Kidney (tissue), 14 donors: ENCODE results near the gene KIRREL3. TPM values are rescaled to one million over a fixed set of nuclear protein-coding genes. Genes with fewer than 3 reads are reported as not detected.

Experiments
- DNase-seq, 5 donors: peaks; one replicate each; pipeline ENCODE4 v3.0.0-alpha.2; 2013 to 2020
- FAIRE-seq: peaks from 2 replicates; lab custom pipeline; 2012; peaks lifted over from hg19 to GRCh38; lab: Jason Lieb, UNC
- H3K27ac ChIP-seq, 2 donors: one replicate each; pipeline ENCODE4 v1.7.0; 2013; ENCODE audit warnings: low read depth in 2 of 2, low read length in 2 of 2, inconsistent platforms in 1 of 2
- H3K27me3 ChIP-seq: one replicate; pipeline ENCODE4 v1.7.1; 2013; ENCODE audit warnings: low read length, inconsistent platforms; ENCODE audit not compliant: control insufficient read depth, insufficient read depth
- H3K36me3 ChIP-seq, 3 donors: one replicate each; pipeline versions ENCODE4 v1.7.0 to v1.7.1; 2013; ENCODE audit warnings: low read length in 3 of 3, control low read depth in 1 of 3, inconsistent platforms in 1 of 3; ENCODE audit not compliant: insufficient read depth in 3 of 3, control insufficient read depth in 2 of 3
- H3K4me1 ChIP-seq, 3 donors: one replicate each; pipeline versions ENCODE4 v1.7.0 to v1.7.1; 2013; ENCODE audit warnings: low read length in 3 of 3, inconsistent platforms in 1 of 3, low read depth in 1 of 3; ENCODE audit not compliant: control insufficient read depth in 2 of 3, insufficient read depth in 2 of 3
- H3K4me3 ChIP-seq, 3 donors: one replicate each; pipeline versions ENCODE4 v1.7.0 to v1.8.1; 2013; ENCODE audit warnings: low read length in 3 of 3, control low read depth in 1 of 3, inconsistent platforms in 1 of 3
- H3K9ac ChIP-seq, 3 donors: one replicate each; pipeline versions ENCODE4 v1.7.0 to v1.7.1; 2013; ENCODE audit warnings: low read length in 3 of 3, control low read depth in 1 of 3, inconsistent platforms in 1 of 3
- H3K9me3 ChIP-seq, 3 donors: one replicate each; pipeline versions ENCODE4 v1.7.0 to v1.7.1; 2013; ENCODE audit warnings: low read length in 3 of 3, control low read depth in 1 of 3, inconsistent platforms in 1 of 3; ENCODE audit not compliant: control insufficient read depth in 2 of 3, insufficient read depth in 1 of 3
- intact Hi-C: fragments of 100-400 bp; cut with DNase I; formaldehyde crosslinking; loops from one replicate; pipeline ENCODE4 v1.11.1; 2022
- polyA plus RNA-seq: library from polyadenylated mRNA; stranded (reverse); fragments of 350-450 nt; fragmentation: Illumina TruSeq; extraction: RNeasy Lipid Tissue Mini Kit (QIAGEN cat#74804); gene quantifications from one replicate; pipeline ENCODE4 v1.2.3, GENCODE V29; 2014; ENCODE audit warnings: low read depth, low replicate concordance; ENCODE audit not compliant: insufficient read depth
- total RNA-seq: library from RNA; stranded (reverse); fragmentation: NEBNext Ultra II Directional; extraction: Animal tissue kit (Norgen Biotek cat#: 25700); gene quantifications from one replicate; pipeline ENCODE4 v1.2.1, GENCODE V29; 2021
- TF ChIP-seq, protein P1 (sequence below): IDR thresholded peaks from 3 replicates; pipeline ENCODE4 v1.5.1; 2012; ENCODE audit warnings: mild to moderate bottlenecking, moderate library complexity, borderline replicate concordance; ENCODE audit not compliant: insufficient read depth; ENCODE audit errors: extremely low read depth
- donor health status: control.
- donor health status: control.
- donor health status: control.
- donor health status: control.
- donor health status: control.
- donor health status: DM: yes; HTN: yes; CAD: no.
- donor health status: Normal renal cell carcinoma (clear cell type).

Gene KIRREL3
- total and polyA plus RNA-seq, 2 donors from 2014 or later: 0.19 to 0.22 TPM

DNA sequence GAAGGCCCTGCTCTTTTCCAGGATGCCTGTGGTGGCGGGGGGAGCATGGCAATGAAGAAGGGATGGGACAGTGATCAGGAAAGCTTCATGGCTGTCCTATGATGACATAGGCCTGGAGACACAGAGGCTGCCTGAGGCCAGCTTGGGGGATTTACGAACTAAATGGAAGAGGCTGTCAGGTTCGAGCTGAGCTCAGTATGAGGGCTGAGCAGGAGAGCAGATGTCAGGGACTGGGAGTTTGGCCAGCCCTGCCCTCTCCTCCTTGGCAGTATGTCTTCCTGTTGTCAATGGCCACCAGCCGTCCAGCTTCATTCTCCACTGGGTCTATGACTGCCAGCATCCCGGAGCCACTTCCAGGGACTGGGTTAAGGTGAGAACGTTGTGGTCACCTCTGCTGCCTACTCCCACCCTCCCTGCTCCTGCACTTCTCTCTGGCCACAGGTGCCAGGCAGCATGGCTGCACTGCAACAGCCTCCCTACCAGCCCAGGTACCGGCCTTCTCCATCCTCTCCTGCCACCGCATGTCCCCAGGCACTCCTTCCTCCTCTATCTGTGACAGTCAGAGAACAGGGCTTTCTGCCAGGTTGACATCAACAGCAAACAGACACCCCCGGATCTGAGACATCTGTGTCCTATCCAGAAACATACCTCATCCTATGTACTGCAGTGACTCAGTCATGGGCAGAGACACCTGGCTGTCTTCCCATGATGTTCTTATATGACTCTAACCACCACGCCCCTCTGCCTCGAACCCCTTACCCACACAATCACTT is 75.1 kb downstream of the KIRREL3 start:
- TF ChIP-seq, protein P1, sequence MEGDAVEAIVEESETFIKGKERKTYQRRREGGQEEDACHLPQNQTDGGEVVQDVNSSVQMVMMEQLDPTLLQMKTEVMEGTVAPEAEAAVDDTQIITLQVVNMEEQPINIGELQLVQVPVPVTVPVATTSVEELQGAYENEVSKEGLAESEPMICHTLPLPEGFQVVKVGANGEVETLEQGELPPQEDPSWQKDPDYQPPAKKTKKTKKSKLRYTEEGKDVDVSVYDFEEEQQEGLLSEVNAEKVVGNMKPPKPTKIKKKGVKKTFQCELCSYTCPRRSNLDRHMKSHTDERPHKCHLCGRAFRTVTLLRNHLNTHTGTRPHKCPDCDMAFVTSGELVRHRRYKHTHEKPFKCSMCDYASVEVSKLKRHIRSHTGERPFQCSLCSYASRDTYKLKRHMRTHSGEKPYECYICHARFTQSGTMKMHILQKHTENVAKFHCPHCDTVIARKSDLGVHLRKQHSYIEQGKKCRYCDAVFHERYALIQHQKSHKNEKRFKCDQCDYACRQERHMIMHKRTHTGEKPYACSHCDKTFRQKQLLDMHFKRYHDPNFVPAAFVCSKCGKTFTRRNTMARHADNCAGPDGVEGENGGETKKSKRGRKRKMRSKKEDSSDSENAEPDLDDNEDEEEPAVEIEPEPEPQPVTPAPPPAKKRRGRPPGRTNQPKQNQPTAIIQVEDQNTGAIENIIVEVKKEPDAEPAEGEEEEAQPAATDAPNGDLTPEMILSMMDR: no peak
- Histone ChIP-seq H3K36me3 (no peaks in the 10 kb centered on the region), H3K9ac (no peak overlapping the region), H3K27me3 (no peaks in the 10 kb centered on the region), H3K27ac (no peak overlapping the region), H3K4me3 (no peak overlapping the region), H3K9me3 (no peaks in the 10 kb centered on the region), H3K4me1 (no peaks in the 10 kb centered on the region)
- FAIRE-seq (no peak), DNase-seq (no peak)
- intact Hi-C loops: no loop called here

- Histone ChIP-seq H3K4me1 (no peaks in the 10 kb centered on the region), H3K9ac (no peak overlapping the region), H3K36me3 (no peaks in the 10 kb centered on the region), H3K27me3 (no peaks in the 10 kb centered on the region), H3K9me3 (no peaks in the 10 kb centered on the region), H3K27ac (no peak overlapping the region), H3K4me3 (no peak overlapping the region)
- intact Hi-C loops: no loop called here
- TF ChIP-seq, protein P1: no peak
- DNase-seq: no peak
- no peak for FAIRE-seq
These were observed 76.1 kb downstream of the KIRREL3 start for GRCh38 chr11:126924376-126925040.

DNA sequence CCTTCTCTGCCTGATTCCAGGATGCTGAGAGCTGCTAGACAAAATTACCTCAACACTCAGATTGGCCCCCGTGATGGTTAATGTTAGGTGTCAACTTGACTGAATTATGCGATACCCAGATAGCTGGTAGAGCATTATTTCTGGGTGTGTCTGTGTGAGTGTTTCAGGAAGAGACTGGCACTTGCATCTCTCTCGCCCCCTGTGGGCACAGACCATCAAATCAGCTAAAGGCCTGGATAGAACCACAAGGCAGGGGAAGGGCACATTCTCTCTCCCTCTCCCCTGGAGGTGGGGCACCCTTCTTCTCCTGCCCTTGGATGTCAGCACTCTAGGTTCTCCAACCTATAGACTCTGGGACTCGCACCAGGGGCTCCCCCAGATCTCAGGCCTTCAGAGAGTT is 79.7 kb downstream of the KIRREL3 start:
- H3K4me1 ChIP-seq: no peaks in the 10 kb centered on the region
- TF ChIP-seq, protein P1: no peak
- DNase-seq (no peak), FAIRE-seq (no peak)
- H3K9ac ChIP-seq: no peak overlapping the region
- no peaks in the 10 kb centered on the region for H3K9me3 ChIP-seq
- no peak overlapping the region for H3K4me3 ChIP-seq
- intact Hi-C loops: no loop called here
- H3K36me3 ChIP-seq: no peaks in the 10 kb centered on the region
- no peaks in the 10 kb centered on the region for H3K27me3 ChIP-seq
- no peak overlapping the region for H3K27ac ChIP-seq
